ENCODE measurements around the gene PVALEF.

PVALEF gene

GRCh38 chr17:81182596-81182995 is 17.3 kb downstream of the PVALEF start:
- DNase-seq (ENCODE audit: low read depth, low spot score) = no peak

DNA sequence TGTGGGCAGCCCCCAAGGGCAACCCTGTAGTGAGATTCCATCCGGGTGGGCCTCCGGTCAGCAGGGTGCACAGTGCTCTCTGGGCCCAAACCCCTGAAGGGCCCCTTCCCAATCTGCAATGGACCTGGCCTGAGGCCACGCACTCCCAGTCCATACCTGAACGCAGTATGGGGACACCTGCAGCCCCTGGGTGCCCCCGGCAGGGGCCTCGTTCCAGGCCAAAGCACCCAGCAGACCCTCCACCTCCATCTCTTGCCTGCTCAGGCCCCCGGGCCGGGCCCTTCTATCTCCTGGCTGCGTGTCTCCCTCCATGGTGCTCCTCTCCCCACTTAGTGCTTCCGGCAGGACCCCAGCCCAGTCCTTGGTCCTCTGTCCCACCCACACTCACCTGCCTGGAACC is 18.0 kb downstream of the PVALEF start:
- DNase-seq (ENCODE audit: low read depth, low spot score) = no peak

DNA sequence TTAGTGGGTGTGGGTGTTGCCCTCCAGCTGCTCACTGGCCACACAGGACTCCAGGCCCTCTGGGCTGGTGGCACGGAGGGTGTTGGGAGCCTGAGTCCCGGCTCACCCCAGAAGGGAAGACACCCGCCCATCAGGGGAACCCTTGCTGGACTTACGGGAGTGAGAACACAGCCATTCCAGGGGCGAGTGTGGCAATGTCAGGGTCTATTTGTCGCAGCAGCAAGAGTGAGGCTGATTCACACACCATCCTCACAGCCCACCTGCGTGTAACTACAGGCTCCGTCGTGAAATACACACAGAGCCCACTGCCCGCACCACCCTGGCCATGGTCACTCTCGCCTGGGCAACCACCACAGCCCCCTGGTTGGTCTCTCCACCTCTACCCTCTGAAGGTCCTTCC is 18.5 kb downstream of the PVALEF start:
- no peak for DNase-seq (ENCODE audit: low read depth, low spot score)

GRCh38 chr17:81184555-81184954 is 19.2 kb downstream of the PVALEF start:
- DNase-seq (ENCODE audit: low read depth, low spot score) = no peak

DNA sequence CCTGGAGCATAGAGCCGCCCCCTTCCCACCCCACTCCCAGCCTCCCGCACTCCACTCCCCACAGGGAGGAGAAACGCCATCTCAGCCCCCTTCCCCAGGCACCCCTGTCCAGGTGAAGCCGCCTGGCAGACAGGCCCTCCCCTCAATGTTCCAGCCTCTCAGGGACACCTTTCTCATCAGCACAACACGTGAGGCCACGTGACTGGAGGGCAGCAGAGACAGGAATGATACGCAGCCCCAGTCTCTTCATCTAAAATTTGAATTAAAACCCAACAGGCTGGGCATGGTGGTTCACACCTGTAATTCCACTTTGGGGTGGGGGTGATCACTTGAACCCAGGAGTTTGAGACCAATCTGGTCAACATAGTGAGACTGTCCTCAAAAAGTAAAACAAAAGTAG is 20.9 kb downstream of the PVALEF start:
- DNase-seq (ENCODE audit: low read depth, low spot score) = no peak

GRCh38 chr17:81187120-81187519 is 21.8 kb downstream of the PVALEF start:
- no peak for DNase-seq (ENCODE audit: low read depth, low spot score)

DNA sequence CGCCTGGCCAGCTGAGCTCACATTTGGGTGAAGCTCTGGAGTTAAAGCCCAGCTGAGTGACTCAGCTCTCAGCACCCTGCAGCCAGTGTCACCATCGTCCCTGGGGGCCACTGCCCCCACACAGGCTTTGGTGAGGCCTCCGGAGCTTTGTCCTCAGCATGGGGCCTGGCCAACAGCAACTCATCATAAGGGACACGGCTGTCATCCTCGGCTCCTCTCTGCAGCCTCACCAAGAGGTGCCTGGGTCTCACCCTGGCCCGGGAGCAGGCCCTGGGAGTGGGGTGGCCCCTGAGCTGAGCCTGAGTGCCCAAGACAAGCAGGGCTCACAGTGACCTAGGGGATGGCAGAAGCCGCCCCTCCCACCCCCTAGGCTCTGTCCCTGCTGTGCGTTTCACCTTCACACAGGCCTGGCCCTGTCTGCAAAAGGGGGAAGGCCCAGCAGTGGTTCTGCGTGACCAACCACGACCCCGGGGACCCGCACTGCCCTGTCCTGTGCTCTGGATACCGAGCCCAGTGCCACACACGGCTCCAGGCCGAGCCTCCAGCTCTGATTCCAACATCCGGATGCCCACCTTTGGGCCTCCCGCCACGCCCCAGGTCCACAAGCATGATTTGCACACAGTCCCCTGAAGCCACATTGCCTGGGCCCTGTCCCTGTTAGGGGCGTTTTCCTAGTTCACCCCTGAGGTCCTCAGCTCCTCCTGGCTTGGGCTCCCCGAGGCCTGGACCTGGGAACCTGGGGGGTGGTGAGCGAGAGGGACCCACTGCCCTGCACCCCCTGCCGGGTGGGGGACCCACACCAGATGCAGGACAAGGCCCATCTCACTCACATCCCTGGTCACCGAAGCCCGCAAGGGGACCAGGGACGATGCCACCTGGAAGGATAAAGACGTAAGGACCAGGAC is 22.5 kb downstream of the PVALEF start:
- no peak for DNase-seq (ENCODE audit: low read depth, low spot score)

- no peak for DNase-seq (ENCODE audit: low read depth, low spot score)
These were observed 23.2 kb downstream of the PVALEF start for GRCh38 chr17:81188491-81188840.

- DNase-seq (ENCODE audit: low read depth, low spot score) = no peak
These were observed 23.7 kb downstream of the PVALEF start for GRCh38 chr17:81189016-81189415.

- DNase-seq (ENCODE audit: low read depth, low spot score) = no peak
These were observed 24.6 kb downstream of the PVALEF start for GRCh38 chr17:81189670-81190530.

- no peak for DNase-seq (ENCODE audit: low read depth, low spot score)
These were observed 25.3 kb downstream of the PVALEF start for GRCh38 chr17:81190591-81190990.

- DNase-seq (ENCODE audit: low read depth, low spot score) = no peak
These were observed 25.8 kb downstream of the PVALEF start for GRCh38 chr17:81191116-81191515.

- DNase-seq (ENCODE audit: low read depth, low spot score) = no peak
These were observed 26.3 kb downstream of the PVALEF start for GRCh38 chr17:81191646-81192045.

- no peak for DNase-seq (ENCODE audit: low read depth, low spot score)
These were observed 27.2 kb downstream of the PVALEF start for GRCh38 chr17:81192386-81193050.

- DNase-seq (ENCODE audit: low read depth, low spot score) = no peak
These were observed 27.7 kb downstream of the PVALEF start for GRCh38 chr17:81193051-81193410.

- no peak for DNase-seq (ENCODE audit: low read depth, low spot score)
These were observed 28.3 kb downstream of the PVALEF start for GRCh38 chr17:81193470-81194224.

DNA sequence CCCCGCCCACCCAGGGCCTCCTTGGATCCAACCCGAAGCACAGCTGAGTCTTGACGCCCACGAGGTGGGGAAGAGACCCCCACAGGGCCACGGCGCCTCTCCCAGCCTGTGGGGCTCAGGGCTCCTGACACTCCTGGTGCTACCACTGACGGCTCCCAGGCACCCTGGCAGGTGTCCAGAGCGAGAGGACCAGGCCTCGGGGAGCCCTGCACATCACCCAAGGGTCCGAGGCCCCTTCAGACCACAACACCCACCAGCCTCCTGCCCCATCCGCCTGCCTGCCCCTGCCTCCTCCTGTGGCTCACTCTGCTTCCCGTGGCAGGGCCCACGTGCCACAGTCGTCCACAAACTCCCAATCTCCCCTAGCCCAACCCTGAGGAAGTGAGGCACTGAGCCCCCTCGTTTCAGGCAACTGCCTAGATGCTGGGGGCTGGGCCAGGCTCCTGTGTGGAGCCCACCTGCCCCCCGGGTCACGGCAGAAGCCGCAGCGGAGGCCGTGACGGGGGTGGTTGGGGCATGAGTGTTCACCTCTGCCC is 29.0 kb downstream of the PVALEF start:
- DNase-seq (ENCODE audit: low read depth, low spot score) = no peak

DNA sequence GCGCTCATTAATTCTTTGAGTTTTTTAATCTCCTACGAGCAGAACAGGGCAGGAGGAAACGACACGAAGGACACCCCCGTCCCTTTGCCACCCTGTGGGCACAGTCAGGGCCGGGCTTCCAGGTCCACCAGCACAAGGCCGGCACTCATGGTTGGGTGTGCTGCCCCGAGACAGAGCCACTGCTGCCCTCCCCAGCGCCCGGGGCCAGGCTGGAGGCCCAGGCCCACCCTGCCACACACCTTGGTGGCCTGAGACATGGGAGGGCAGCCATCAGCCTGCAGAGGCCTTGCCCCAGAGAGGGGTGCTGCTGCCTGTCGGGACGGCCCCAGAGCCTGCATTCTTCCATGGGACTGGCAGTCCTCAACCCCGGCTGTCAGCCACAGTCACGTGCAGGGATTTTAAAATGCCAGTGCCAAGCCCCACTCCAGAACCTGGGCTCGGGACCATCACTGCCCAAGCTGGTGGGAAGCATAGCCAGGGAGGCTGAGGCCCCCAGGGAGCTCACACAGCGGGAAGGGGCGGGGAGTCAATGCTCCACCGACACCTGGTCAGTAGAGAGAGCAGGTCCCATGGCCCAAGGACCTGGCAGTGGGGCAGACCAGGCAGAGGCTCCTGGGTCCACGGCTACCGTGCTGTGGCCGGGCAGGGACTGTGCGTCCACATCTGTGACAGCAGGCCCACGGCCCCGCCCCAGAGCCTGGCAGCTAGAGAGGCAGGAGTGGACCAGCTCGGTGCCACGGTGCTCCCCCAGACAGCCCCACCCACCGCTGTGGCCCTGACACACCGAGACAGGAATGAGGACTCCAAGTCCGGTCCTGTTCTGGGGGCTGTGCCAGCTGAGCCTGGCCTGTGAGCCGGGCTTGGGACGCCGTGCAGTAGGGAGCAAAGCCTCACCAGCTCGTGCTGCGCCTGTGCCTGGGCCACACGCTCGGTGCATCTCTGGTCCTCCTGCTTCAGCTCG is 29.9 kb downstream of the PVALEF start:
- DNase-seq (ENCODE audit: low read depth, low spot score) = no peak

GRCh38 chr17:81195941-81196495 is 30.7 kb downstream of the PVALEF start:
- DNase-seq (ENCODE audit: low read depth, low spot score) = no peak
